ENCODE measurements around the gene NUP93. TPM values are rescaled to one million over a fixed set of nuclear protein-coding genes. Genes with fewer than 3 reads are reported as not detected.
A peak's percentile ranks its signal among the peaks of the same experiment; 100 is the strongest.
"Not testable (repeated sequence)": the region's sequence is repeated elsewhere in the genome, so short reads cannot be mapped to it uniquely, and the experiment has no call there.

Gene NUP93
- total RNA-seq, 2 donors from 2014 or later: 18.1 to 19.8 TPM

GRCh38 chr16:56792967-56793366 lies 63.0 kb downstream of the NUP93 start:
- H3K27me3 ChIP-seq: no peaks in the 10 kb centered on the region
- no peaks in the 10 kb centered on the region for H3K9me3 ChIP-seq
- H3K36me3 ChIP-seq: no peaks in the 10 kb centered on the region
- no peaks in the 10 kb centered on the region for H3K4me1 ChIP-seq
- no peak for TF ChIP-seq CTCF (IDR thresholded peaks at IDR 0.05)
- H3K4me3 ChIP-seq: no peak overlapping the region
- H3K27ac ChIP-seq: no peak overlapping the region
- DNase-seq (ENCODE audit: low spot score): no peak

- TF ChIP-seq CTCF (IDR thresholded peaks at IDR 0.05): peak in 1 of 2 donors; percentile 15
- Histone ChIP-seq H3K4me1 (no peaks in the 10 kb centered on the region), H3K4me3 (no peak overlapping the region), H3K27me3 (no peaks in the 10 kb centered on the region), H3K9me3 (no peaks in the 10 kb centered on the region), H3K36me3 (no peaks in the 10 kb centered on the region), H3K27ac (no peak overlapping the region)
- no peak for DNase-seq (ENCODE audit: low spot score)
These were observed 63.6 kb downstream of the NUP93 start for GRCh38 chr16:56793492-56793891.

GRCh38 chr16:56795011-56795410 lies 65.1 kb downstream of the NUP93 start:
- Histone ChIP-seq H3K36me3 (no peaks in the 10 kb centered on the region), H3K27me3 (no peaks in the 10 kb centered on the region), H3K9me3 (no peaks in the 10 kb centered on the region), H3K4me1 (no peaks in the 10 kb centered on the region), H3K4me3 (no peak overlapping the region), H3K27ac (no peak overlapping the region)
- no peak for TF ChIP-seq CTCF (IDR thresholded peaks at IDR 0.05)
- DNase-seq (ENCODE audit: low spot score): no peak

GRCh38 chr16:56797038-56797437 lies 67.1 kb downstream of the NUP93 start:
- H3K9me3 ChIP-seq; H3K27me3 ChIP-seq; H3K27ac ChIP-seq; H3K4me3 ChIP-seq; H3K36me3 ChIP-seq; H3K4me1 ChIP-seq; DNase-seq (ENCODE audit: low spot score): not testable (repeated sequence)

- no peak for DNase-seq (ENCODE audit: low spot score)
- Histone ChIP-seq H3K27me3 (no peaks in the 10 kb centered on the region), H3K9me3 (no peaks in the 10 kb centered on the region), H3K27ac (no peak overlapping the region), H3K36me3 (no peaks in the 10 kb centered on the region), H3K4me1 (no peaks in the 10 kb centered on the region), H3K4me3 (no peak overlapping the region)
- no peak for TF ChIP-seq CTCF (IDR thresholded peaks at IDR 0.05)
These were observed 67.9 kb downstream of the NUP93 start for GRCh38 chr16:56797861-56798260.

GRCh38 chr16:56798955-56799354 lies 69.0 kb downstream of the NUP93 start:
- Histone ChIP-seq H3K9me3 (no peaks in the 10 kb centered on the region), H3K27me3 (no peaks in the 10 kb centered on the region), H3K27ac (no peak overlapping the region), H3K4me3 (no peak overlapping the region), H3K36me3 (no peaks in the 10 kb centered on the region), H3K4me1 (no peaks in the 10 kb centered on the region)
- DNase-seq (ENCODE audit: low spot score): no peak
- TF ChIP-seq CTCF (IDR thresholded peaks at IDR 0.05): no peak

Measured in right atrium auricular region (tissue), 2 donors.